Endothelial cell (in vitro differentiated cells): Measurements from ENCODE around the gene FAM25A. TPM values are rescaled to one million over a fixed set of nuclear protein-coding genes. Genes with fewer than 3 reads are reported as not detected.
"Not testable (repeated sequence)": the region's sequence is repeated elsewhere in the genome, so short reads cannot be mapped to it uniquely, and the experiment has no call there.

Source experiments
- DNase-seq: peaks from one replicate; pipeline ENCODE4 v3.0.0; 2021; ENCODE audit warnings: low spot score
- H3K27ac Mint-ChIP-seq: one replicate; pipeline ENCODE4 v1.8.0; 2021; ENCODE audit warnings: mixed read lengths, inconsistent platforms; ENCODE audit not compliant: unreplicated experiment
- H3K27me3 Mint-ChIP-seq: one replicate; pipeline ENCODE4 v1.8.0; 2021; ENCODE audit warnings: mild to moderate bottlenecking, moderate library complexity, mixed read lengths, inconsistent platforms; ENCODE audit not compliant: unreplicated experiment
- H3K36me3 Mint-ChIP-seq: one replicate; pipeline ENCODE4 v1.8.0; 2021; ENCODE audit warnings: mild to moderate bottlenecking, low read depth, mixed read lengths, inconsistent platforms; ENCODE audit not compliant: unreplicated experiment
- H3K4me1 Mint-ChIP-seq: one replicate; pipeline ENCODE4 v1.8.0; 2021; ENCODE audit warnings: mild to moderate bottlenecking, mixed read lengths, inconsistent platforms; ENCODE audit not compliant: unreplicated experiment
- H3K4me3 Mint-ChIP-seq: one replicate; pipeline ENCODE4 v1.8.0; 2021; ENCODE audit warnings: mild to moderate bottlenecking, mixed read lengths, inconsistent platforms; ENCODE audit not compliant: unreplicated experiment
- H3K9me3 Mint-ChIP-seq: one replicate; pipeline ENCODE4 v1.8.0; 2021; ENCODE audit warnings: mixed read lengths, inconsistent platforms; ENCODE audit not compliant: unreplicated experiment
- CTCF ChIP-seq: fragments of 200-600 bp; sonication (generic); IDR thresholded peaks from one replicate; pipeline ENCODE4 v1.5.0; 2021; ENCODE audit warnings: antibody characterized with exemption; ENCODE audit not compliant: unreplicated experiment
- long read RNA-seq: library from polyadenylated mRNA; unstranded; transcript quantifications from one replicate; pipeline ENCODE4 v2.0.0, GENCODE V29; 2020; ENCODE audit not compliant: unreplicated experiment
- total RNA-seq: library from RNA; stranded (reverse); fragmentation: NEBNext Ultra II Directional; extraction: Animal tissue kit (Norgen Biotek cat#: 25700); gene quantifications from one replicate; pipeline ENCODE4 v1.2.1, GENCODE V29; 2021; ENCODE audit not compliant: unreplicated experiment

The FAM25A gene
- total RNA-seq = not detected
- long read RNA-seq = 0 reads

- not testable (repeated sequence) for H3K27me3 Mint-ChIP-seq, H3K9me3 Mint-ChIP-seq, H3K4me3 Mint-ChIP-seq, H3K4me1 Mint-ChIP-seq, H3K27ac Mint-ChIP-seq, H3K36me3 Mint-ChIP-seq, DNase-seq
These were observed at the start of gene FAM25A for GRCh38 chr10:87020056-87020455. Gene FAM25A (plus strand): TSS chr10:87020294. CDS start chr10:87020325, 31 bp downstream.

GRCh38 chr10:86970982-86971231, 49.2 kb upstream of the FAM25A start:
- H3K4me1 Mint-ChIP-seq = peaks cover 38% of the 10 kb centered on the region
- no peak overlapping the region for H3K4me3 Mint-ChIP-seq
- H3K9me3 Mint-ChIP-seq = no peaks in the 10 kb centered on the region
- peaks cover 8% of the 10 kb centered on the region for H3K27me3 Mint-ChIP-seq
- no peak for DNase-seq
- no peaks in the 10 kb centered on the region for H3K36me3 Mint-ChIP-seq
- TF ChIP-seq CTCF = no peak
- no peak overlapping the region for H3K27ac Mint-ChIP-seq

GRCh38 chr10:86971232-86971991, 48.7 kb upstream of the FAM25A start:
- peak overlapping the region; percentile 87 for H3K4me3 Mint-ChIP-seq

GRCh38 chr10:86972613-86973380, 47.3 kb upstream of the FAM25A start:
- DNase-seq = no peak
- H3K27ac Mint-ChIP-seq = no peak overlapping the region
- no peak for TF ChIP-seq CTCF
- H3K4me1 Mint-ChIP-seq = peaks cover 20% of the 10 kb centered on the region
- H3K27me3 Mint-ChIP-seq = peaks cover 7% of the 10 kb centered on the region
- H3K9me3 Mint-ChIP-seq = no peaks in the 10 kb centered on the region
- H3K4me3 Mint-ChIP-seq = no peak overlapping the region
- H3K36me3 Mint-ChIP-seq = no peaks in the 10 kb centered on the region

More at GRCh38 chr10:86971232-86971991, 48.7 kb upstream of the FAM25A start:
- no peaks in the 10 kb centered on the region for H3K36me3 Mint-ChIP-seq
- H3K27ac Mint-ChIP-seq = peak overlapping the region; percentile 57
- H3K9me3 Mint-ChIP-seq = no peaks in the 10 kb centered on the region
- peak; percentile 66 for DNase-seq
- TF ChIP-seq CTCF = no peak
- peaks cover 8% of the 10 kb centered on the region for H3K27me3 Mint-ChIP-seq
- peaks cover 33% of the 10 kb centered on the region for H3K4me1 Mint-ChIP-seq

- DNase-seq = no peak
- no peak for TF ChIP-seq CTCF
- Mint-ChIP-seq H3K4me3 (no peak overlapping the region), H3K27ac (no peak overlapping the region), H3K4me1 (peaks cover 15% of the 10 kb centered on the region), H3K36me3 (no peaks in the 10 kb centered on the region), H3K27me3 (peaks cover 7% of the 10 kb centered on the region), H3K9me3 (no peaks in the 10 kb centered on the region)
These were observed 45.6 kb upstream of the FAM25A start for GRCh38 chr10:86974484-86974883.
